GM12891 (cell line): Measurements from ENCODE around the gene OPRD1.

ENCODE experiments used
- DNase-seq: peaks from one replicate; pipeline ENCODE4 v3.0.0; 2011; ENCODE audit warnings: low spot score; ENCODE audit not compliant: insufficient read length
- FAIRE-seq: peaks from 2 replicates; lab custom pipeline; 2011; peaks lifted over from hg19 to GRCh38; lab: Jason Lieb, UNC
- PAX5 ChIP-seq: IDR thresholded peaks from 2 replicates; pipeline ENCODE4 v1.6.1; 2011; ENCODE audit warnings: low read length, moderate library complexity, mild to moderate bottlenecking; ENCODE audit not compliant: insufficient read depth, severe bottlenecking
- POLR2A ChIP-seq: IDR thresholded peaks from 2 replicates; pipeline ENCODE4 v1.6.1; 2011; ENCODE audit warnings: low read depth, low read length, control low read depth
- POLR2AphosphoS5 ChIP-seq: IDR thresholded peaks from 2 replicates; pipeline ENCODE4 v1.6.1; 2011; ENCODE audit warnings: low read depth, low read length, control low read depth
- POU2F2 ChIP-seq: IDR thresholded peaks from 2 replicates; pipeline ENCODE4 v1.6.1; 2011; ENCODE audit warnings: low read depth, mild to moderate bottlenecking, control low read depth, low read length, moderate library complexity
- SPI1 ChIP-seq: IDR thresholded peaks from 2 replicates; pipeline ENCODE4 v1.6.1; 2011; ENCODE audit warnings: low read depth, low read length, control low read depth
- TAF1 ChIP-seq: IDR thresholded peaks from 2 replicates; pipeline ENCODE4 v1.6.1; 2011; ENCODE audit warnings: low read depth, low read length, control low read depth

The OPRD1 gene

GRCh38 chr1:28896609-28896986 is 84.6 kb downstream of the OPRD1 start:
- FAIRE-seq, result no peak
- TF ChIP-seq POLR2A, result no peak
- TF ChIP-seq POLR2AphosphoS5, result no peak
- TF ChIP-seq POU2F2, result no peak
- TF ChIP-seq SPI1, result no peak
- TF ChIP-seq TAF1, result no peak
- no peak for TF ChIP-seq PAX5

GRCh38 chr1:28897789-28898188 is 85.8 kb downstream of the OPRD1 start:
- FAIRE-seq (no peak), DNase-seq (no peak)
- TF ChIP-seq PAX5, result no peak
- no peak for TF ChIP-seq SPI1
- TF ChIP-seq POU2F2, result no peak
- TF ChIP-seq TAF1, result no peak
- TF ChIP-seq POLR2AphosphoS5, result no peak

More at GRCh38 chr1:28896609-28896986, 84.6 kb downstream of the OPRD1 start:
- DNase-seq, result no peak

- FAIRE-seq (no peak), DNase-seq (no peak)
- no peak for TF ChIP-seq POLR2AphosphoS5
- TF ChIP-seq TAF1, result no peak
- TF ChIP-seq PAX5, result no peak
- no peak for TF ChIP-seq POU2F2
- TF ChIP-seq SPI1, result no peak
- no peak for TF ChIP-seq POLR2A
These were observed 86.5 kb downstream of the OPRD1 start for GRCh38 chr1:28898405-28898881.

GRCh38 chr1:28899267-28899666 is 87.3 kb downstream of the OPRD1 start:
- FAIRE-seq (no peak), DNase-seq (no peak)
- TF ChIP-seq SPI1, result no peak
- TF ChIP-seq POLR2A, result no peak
- no peak for TF ChIP-seq POLR2AphosphoS5
- TF ChIP-seq TAF1, result no peak
- TF ChIP-seq PAX5, result no peak
- no peak for TF ChIP-seq POU2F2

GRCh38 chr1:28900562-28900961 is 88.6 kb downstream of the OPRD1 start:
- TF ChIP-seq TAF1 (no peak), POU2F2 (no peak), SPI1 (no peak), POLR2A (no peak), PAX5 (no peak), POLR2AphosphoS5 (no peak)
- FAIRE-seq, result no peak
- no peak for DNase-seq

- no peak for DNase-seq
- no peak for FAIRE-seq
- no peak for TF ChIP-seq POU2F2
- no peak for TF ChIP-seq TAF1
- no peak for TF ChIP-seq POLR2AphosphoS5
- no peak for TF ChIP-seq PAX5
- no peak for TF ChIP-seq POLR2A
- TF ChIP-seq SPI1, result no peak
These were observed 90.8 kb downstream of the OPRD1 start for GRCh38 chr1:28902738-28903137.

- TF ChIP-seq PAX5 (no peak), POLR2AphosphoS5 (no peak), POLR2A (no peak), TAF1 (no peak), POU2F2 (no peak), SPI1 (no peak)
- no peak for FAIRE-seq
- DNase-seq, result no peak
These were observed 94.1 kb downstream of the OPRD1 start for GRCh38 chr1:28905921-28906666.

GRCh38 chr1:28909198-28909597 is 97.2 kb downstream of the OPRD1 start:
- FAIRE-seq (no peak), DNase-seq (no peak)
- TF ChIP-seq POLR2A, result no peak
- TF ChIP-seq PAX5, result no peak
- no peak for TF ChIP-seq SPI1
- TF ChIP-seq TAF1, result no peak
- TF ChIP-seq POLR2AphosphoS5, result no peak
- TF ChIP-seq POU2F2, result no peak

- FAIRE-seq (no peak), DNase-seq (no peak)
- TF ChIP-seq SPI1, result no peak
- TF ChIP-seq PAX5, result no peak
- TF ChIP-seq POLR2A, result no peak
- no peak for TF ChIP-seq TAF1
- TF ChIP-seq POU2F2, result no peak
These were observed 98.6 kb downstream of the OPRD1 start for GRCh38 chr1:28910379-28911115.

- FAIRE-seq, result no peak
- TF ChIP-seq POU2F2 (no peak), PAX5 (no peak), TAF1 (no peak), POLR2AphosphoS5 (no peak), POLR2A (no peak), SPI1 (no peak)
- no peak for DNase-seq
These were observed 101.8 kb downstream of the OPRD1 start for GRCh38 chr1:28913786-28914227.
